Hepatocyte (in vitro differentiated cells): ENCODE data around the gene C6. TPM values are rescaled to one million over a fixed set of nuclear protein-coding genes. Genes with fewer than 3 reads are reported as not detected.
"Not testable (repeated sequence)": the region's sequence is repeated elsewhere in the genome, so short reads cannot be mapped to it uniquely, and the experiment has no call there.

ENCODE experiments used
- DNase-seq: peaks from one replicate; pipeline ENCODE4 v3.0.0-alpha.2; 2016; ENCODE audit warnings: low spot score
- H2AFZ ChIP-seq: fragments of 200-600 bp; sonication (generic); 2 replicates; pipeline ENCODE4 v1.6.0; 2016; ENCODE audit warnings: antibody characterized with exemption, mild to moderate bottlenecking
- H3K27ac ChIP-seq: fragments of 200-600 bp; sonication (generic); 2 replicates; pipeline ENCODE4 v1.5.1; 2016; ENCODE audit warnings: mild to moderate bottlenecking
- H3K27me3 ChIP-seq: fragments of 200-600 bp; sonication (generic); 2 replicates; pipeline ENCODE4 v1.6.1; 2016
- H3K36me3 ChIP-seq: fragments of 200-600 bp; sonication (generic); replicated peaks from 2 replicates; pipeline ENCODE4 v1.5.1; 2016; ENCODE audit warnings: low read depth; ENCODE audit not compliant: insufficient read depth
- H3K4me1 ChIP-seq: fragments of 200-600 bp; sonication (generic); 2 replicates; pipeline ENCODE4 v1.5.1; 2016; ENCODE audit warnings: mild to moderate bottlenecking, moderate library complexity; ENCODE audit not compliant: insufficient read depth
- H3K4me2 ChIP-seq: fragments of 200-600 bp; sonication (generic); 2 replicates; pipeline ENCODE4 v1.6.0; 2016
- H3K4me3 ChIP-seq: fragments of 200-600 bp; sonication (generic); 2 replicates; pipeline ENCODE4 v1.5.1; 2016; ENCODE audit warnings: mild to moderate bottlenecking
- H3K79me2 ChIP-seq: fragments of 200-600 bp; sonication (generic); 2 replicates; pipeline ENCODE4 v1.6.0; 2017; ENCODE audit warnings: mild to moderate bottlenecking
- H3K9me2 ChIP-seq: fragments of 200-600 bp; sonication (generic); replicated peaks from 2 replicates; pipeline ENCODE4 v1.6.0; 2017; ENCODE audit warnings: mild to moderate bottlenecking; ENCODE audit not compliant: insufficient read depth
- H3K9me3 ChIP-seq: fragments of 200-600 bp; sonication (generic); 2 replicates; pipeline ENCODE4 v1.5.1; 2016; ENCODE audit warnings: low read depth, mild to moderate bottlenecking
- H4K20me1 ChIP-seq: fragments of 200-600 bp; sonication (generic); 2 replicates; pipeline ENCODE4 v1.6.0; 2016; ENCODE audit warnings: mild to moderate bottlenecking; ENCODE audit not compliant: insufficient read depth, poor library complexity, severe bottlenecking
- CTCF ChIP-seq: fragments of 200-600 bp; sonication (generic); IDR thresholded peaks from 2 replicates; pipeline ENCODE4 v1.5.1; 2016; ENCODE audit warnings: antibody characterized with exemption, mild to moderate bottlenecking; ENCODE audit not compliant: poor library complexity
- EZH2 ChIP-seq: fragments of 200-600 bp; sonication (generic); IDR thresholded peaks from 2 replicates; pipeline ENCODE4 v1.6.1; 2016; ENCODE audit warnings: antibody characterized with exemption, mild to moderate bottlenecking, borderline replicate concordance
- EZH2phosphoT487 ChIP-seq: fragments of 200-600 bp; sonication (generic); IDR thresholded peaks from one replicate; pipeline ENCODE4 v1.6.1; 2018; ENCODE audit warnings: antibody characterized with exemption, mild to moderate bottlenecking, low read depth, moderate library complexity; ENCODE audit not compliant: unreplicated experiment, severe bottlenecking
- WGBS: methylation state at CpG from one replicate; pipeline ENCODE4 v1.1.6; 2016; ENCODE audit warnings: low lambda C conversion rate; ENCODE audit errors: missing lambda C conversion rate; 5-methylcytosine and 5-hydroxymethylcytosine counted together
- polyA plus RNA-seq: library from polyadenylated mRNA; unstranded; fragments of >200 nt; fragmentation: Nextera tagmentation; extraction: Ambion mirVana; gene quantifications from 2 replicates; pipeline ENCODE4 v1.2.1, GENCODE V29; 2016
- total RNA-seq: library from RNA; depleted of rRNA; stranded (reverse); fragments of >200 nt; gene quantifications from 2 replicates; pipeline ENCODE4 v1.2.3, GENCODE V29; 2014

The C6 gene
- total and polyA plus RNA-seq, 2 experiments from 2014 or later = 16.2 to 37.2 TPM

- DNase-seq = no peak
- H3K27ac ChIP-seq = peak overlapping the region; percentile 70
These were observed 850 bp upstream of the C6 start for GRCh38 chr5:41214182-41214581.

GRCh38 chr5:41212935-41213334 lies 397 bp downstream of the C6 start:
- no peaks in the 10 kb centered on the region for H3K9me2 ChIP-seq
- no peaks in the 10 kb centered on the region for H3K9me3 ChIP-seq
- DNase-seq = no peak
- no peak overlapping the region for H3K4me3 ChIP-seq
- TF ChIP-seq CTCF = no peak
- TF ChIP-seq EZH2 = no peak
- TF ChIP-seq EZH2phosphoT487 = no peak
- no peak overlapping the region for H2AFZ ChIP-seq
- no peaks in the 10 kb centered on the region for H3K36me3 ChIP-seq
- H3K79me2 ChIP-seq = no peaks in the 10 kb centered on the region
- peak overlapping the region; percentile 62 for H3K27ac ChIP-seq
- 55% methylated on average over 1 of the region's 1 CpG for WGBS
- H3K27me3 ChIP-seq = no peaks in the 10 kb centered on the region
- H4K20me1 ChIP-seq = no peaks in the 10 kb centered on the region
- peak overlapping the region; percentile 37 for H3K4me2 ChIP-seq
- H3K4me1 ChIP-seq = peaks cover 8% of the 10 kb centered on the region

More at GRCh38 chr5:41214182-41214581, 850 bp upstream of the C6 start:
- Histone ChIP-seq H3K27me3 (no peaks in the 10 kb centered on the region), H2AFZ (peak overlapping the region; percentile 18), H3K36me3 (no peaks in the 10 kb centered on the region), H4K20me1 (no peaks in the 10 kb centered on the region), H3K4me3 (no peak overlapping the region), H3K79me2 (no peaks in the 10 kb centered on the region), H3K4me1 (peaks cover 8% of the 10 kb centered on the region), H3K4me2 (peak overlapping the region; percentile 35), H3K9me2 (no peaks in the 10 kb centered on the region), H3K9me3 (no peaks in the 10 kb centered on the region)
- TF ChIP-seq CTCF = no peak
- no peak for TF ChIP-seq EZH2phosphoT487
- no peak for TF ChIP-seq EZH2

- H3K79me2 ChIP-seq = no peaks in the 10 kb centered on the region
- TF ChIP-seq EZH2 (no peak), CTCF (no peak), EZH2phosphoT487 (no peak)
- no peaks in the 10 kb centered on the region for H3K36me3 ChIP-seq
- H3K9me3 ChIP-seq = no peaks in the 10 kb centered on the region
- no peak overlapping the region for H3K27ac ChIP-seq
- WGBS = 96% methylated on average over 4 of the region's 4 CpGs
- no peak overlapping the region for H2AFZ ChIP-seq
- H3K4me1 ChIP-seq = peaks cover 8% of the 10 kb centered on the region
- H3K4me2 ChIP-seq = no peak overlapping the region
- no peaks in the 10 kb centered on the region for H3K27me3 ChIP-seq
- H4K20me1 ChIP-seq = no peaks in the 10 kb centered on the region
- no peak for DNase-seq
- H3K9me2 ChIP-seq = no peaks in the 10 kb centered on the region
- no peak overlapping the region for H3K4me3 ChIP-seq
These were observed 1.9 kb downstream of the C6 start for GRCh38 chr5:41211417-41211816.

GRCh38 chr5:41205475-41205874 lies 7.9 kb downstream of the C6 start:
- H3K79me2 ChIP-seq, H3K36me3 ChIP-seq, H3K4me1 ChIP-seq, H4K20me1 ChIP-seq, H3K9me2 ChIP-seq, DNase-seq, H3K27ac ChIP-seq, H3K4me3 ChIP-seq, H3K9me3 ChIP-seq, H3K27me3 ChIP-seq, H3K4me2 ChIP-seq, H2AFZ ChIP-seq: not testable (repeated sequence)
- WGBS = 85% methylated on average over 8 of the region's 8 CpGs
